Measurements from ENCODE around the gene ABAT.

DNA sequence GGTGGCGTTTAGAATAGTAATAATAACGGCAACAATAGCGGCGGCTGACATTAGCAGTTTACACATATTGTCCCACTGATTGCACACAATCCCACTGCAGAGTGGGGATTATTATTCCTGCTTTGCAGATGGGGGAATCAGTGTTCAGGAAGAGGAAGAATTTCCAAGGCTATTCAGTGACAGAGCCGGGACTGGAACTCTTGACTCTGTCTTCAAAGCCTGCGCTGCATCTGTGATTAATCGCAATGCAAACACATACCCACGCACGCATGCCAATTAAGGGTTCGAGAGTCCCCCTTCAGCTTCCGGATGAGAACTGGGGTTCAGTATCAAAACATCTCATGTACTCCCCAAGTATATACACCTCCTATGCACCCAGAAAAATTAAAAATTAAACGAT is 93.9 kb downstream of the ABAT start:
- TF ChIP-seq POLR2A (IDR thresholded peaks at IDR 0.05; ENCODE audit: extremely low read depth, insufficient read length) = no peak
- TF ChIP-seq, protein P1, sequence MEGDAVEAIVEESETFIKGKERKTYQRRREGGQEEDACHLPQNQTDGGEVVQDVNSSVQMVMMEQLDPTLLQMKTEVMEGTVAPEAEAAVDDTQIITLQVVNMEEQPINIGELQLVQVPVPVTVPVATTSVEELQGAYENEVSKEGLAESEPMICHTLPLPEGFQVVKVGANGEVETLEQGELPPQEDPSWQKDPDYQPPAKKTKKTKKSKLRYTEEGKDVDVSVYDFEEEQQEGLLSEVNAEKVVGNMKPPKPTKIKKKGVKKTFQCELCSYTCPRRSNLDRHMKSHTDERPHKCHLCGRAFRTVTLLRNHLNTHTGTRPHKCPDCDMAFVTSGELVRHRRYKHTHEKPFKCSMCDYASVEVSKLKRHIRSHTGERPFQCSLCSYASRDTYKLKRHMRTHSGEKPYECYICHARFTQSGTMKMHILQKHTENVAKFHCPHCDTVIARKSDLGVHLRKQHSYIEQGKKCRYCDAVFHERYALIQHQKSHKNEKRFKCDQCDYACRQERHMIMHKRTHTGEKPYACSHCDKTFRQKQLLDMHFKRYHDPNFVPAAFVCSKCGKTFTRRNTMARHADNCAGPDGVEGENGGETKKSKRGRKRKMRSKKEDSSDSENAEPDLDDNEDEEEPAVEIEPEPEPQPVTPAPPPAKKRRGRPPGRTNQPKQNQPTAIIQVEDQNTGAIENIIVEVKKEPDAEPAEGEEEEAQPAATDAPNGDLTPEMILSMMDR (IDR thresholded peaks at IDR 0.05; ENCODE audit: low read depth, low read length) = no peak
- TF ChIP-seq, protein P2, sequence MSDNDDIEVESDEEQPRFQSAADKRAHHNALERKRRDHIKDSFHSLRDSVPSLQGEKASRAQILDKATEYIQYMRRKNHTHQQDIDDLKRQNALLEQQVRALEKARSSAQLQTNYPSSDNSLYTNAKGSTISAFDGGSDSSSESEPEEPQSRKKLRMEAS (IDR thresholded peaks at IDR 0.05; ENCODE audit: low read depth, low read length) = no peak
- no peak for TF ChIP-seq MYC (IDR thresholded peaks at IDR 0.05; ENCODE audit: low read depth, low read length)
